Stimulated activated CD8-positive, alpha-beta memory T cell treated with anti-CD3 and anti-CD28 coated beads, Interleukin-12 subunit alpha, Interleukin-12 subunit beta, amount 100 ng/mL, for 24 hours (primary cell): Measurements from ENCODE around the gene SMOC2.
"Not testable (repeated sequence)": the region's sequence is repeated elsewhere in the genome, so short reads cannot be mapped to it uniquely, and the experiment has no call there.

Experiments used
- DNase-seq: peaks from one replicate; pipeline ENCODE4 v3.0.0-alpha.2; 2020; ENCODE audit errors: extremely low read depth

Gene SMOC2

DNA sequence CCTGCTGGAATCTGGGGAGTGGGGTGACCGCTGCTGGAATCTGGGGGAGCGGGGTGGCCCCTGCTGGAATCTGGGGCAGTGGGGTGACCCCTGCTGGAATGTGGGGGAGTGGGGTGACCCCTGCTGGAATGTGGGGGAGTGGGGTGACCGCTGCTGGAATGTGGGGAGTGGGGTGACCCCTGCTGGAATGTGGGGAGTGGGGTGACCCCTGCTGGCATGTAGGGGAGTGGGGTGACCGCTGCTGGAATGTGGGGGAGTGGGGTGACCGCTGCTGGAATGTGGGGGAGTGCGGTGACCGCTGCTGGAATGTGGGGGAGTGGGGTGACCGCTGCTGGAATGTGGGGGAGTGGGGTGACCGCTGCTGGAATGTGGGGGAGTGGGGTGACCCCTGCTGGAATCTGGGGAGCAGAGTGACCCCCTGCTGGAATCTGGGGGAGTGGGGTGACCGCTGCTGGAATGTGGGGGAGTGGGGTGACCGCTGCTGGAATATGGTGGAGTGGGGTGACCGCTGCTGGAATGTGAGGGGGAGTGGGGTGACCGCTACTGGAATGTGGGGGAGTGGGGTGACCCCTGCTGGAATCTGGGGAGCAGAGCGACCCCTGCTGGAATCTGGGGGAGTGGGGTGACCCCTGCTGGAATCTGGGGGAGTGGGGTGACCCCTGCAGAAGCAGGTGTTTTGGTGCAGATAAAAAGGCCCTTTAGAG, 97.4 kb downstream of the SMOC2 start:
- DNase-seq = not testable (repeated sequence)

DNA sequence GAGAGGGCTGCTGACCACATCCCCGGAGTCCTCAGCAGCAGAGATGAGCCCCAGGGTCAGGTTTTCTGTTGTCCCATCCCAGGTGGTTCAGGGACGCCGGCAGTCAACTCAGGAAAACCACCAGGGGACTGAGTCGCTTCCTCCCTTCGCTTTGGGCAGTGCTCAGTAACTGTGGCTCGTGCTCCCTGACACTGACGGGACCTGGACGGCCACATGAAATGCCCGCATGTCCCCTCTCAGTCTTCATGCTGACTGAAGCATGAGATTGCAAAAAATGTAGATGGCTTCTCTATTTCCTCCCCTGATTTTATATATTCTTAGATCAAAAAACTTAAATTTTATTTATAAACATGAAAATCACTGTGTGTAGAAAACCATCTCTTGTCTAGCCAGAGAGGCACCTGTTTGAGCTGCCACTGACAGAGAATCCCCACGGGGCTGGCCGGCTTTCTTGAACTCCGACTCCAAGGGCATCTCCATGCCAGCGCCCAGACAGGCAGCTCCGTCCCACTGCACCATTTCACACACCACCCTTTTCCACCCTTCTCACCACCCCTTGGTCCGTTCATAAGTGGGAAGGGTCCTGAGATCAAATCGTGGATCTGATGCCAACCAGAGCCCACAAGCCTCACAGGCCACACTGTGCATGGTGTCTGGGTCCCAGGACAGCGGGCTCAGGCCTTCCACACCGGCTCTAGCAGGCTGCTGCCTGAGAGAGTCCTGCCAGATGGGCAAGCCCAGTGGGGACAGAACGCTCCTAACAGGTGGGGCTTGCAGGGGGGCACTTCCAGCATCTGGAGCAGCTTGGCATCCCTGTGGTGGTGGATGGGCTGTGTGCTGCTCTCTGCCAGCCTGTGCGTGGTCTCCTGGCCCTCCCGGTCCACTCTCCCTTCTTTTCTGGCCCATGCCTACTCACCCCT, 98.2 kb downstream of the SMOC2 start:
- DNase-seq = no peak

DNA sequence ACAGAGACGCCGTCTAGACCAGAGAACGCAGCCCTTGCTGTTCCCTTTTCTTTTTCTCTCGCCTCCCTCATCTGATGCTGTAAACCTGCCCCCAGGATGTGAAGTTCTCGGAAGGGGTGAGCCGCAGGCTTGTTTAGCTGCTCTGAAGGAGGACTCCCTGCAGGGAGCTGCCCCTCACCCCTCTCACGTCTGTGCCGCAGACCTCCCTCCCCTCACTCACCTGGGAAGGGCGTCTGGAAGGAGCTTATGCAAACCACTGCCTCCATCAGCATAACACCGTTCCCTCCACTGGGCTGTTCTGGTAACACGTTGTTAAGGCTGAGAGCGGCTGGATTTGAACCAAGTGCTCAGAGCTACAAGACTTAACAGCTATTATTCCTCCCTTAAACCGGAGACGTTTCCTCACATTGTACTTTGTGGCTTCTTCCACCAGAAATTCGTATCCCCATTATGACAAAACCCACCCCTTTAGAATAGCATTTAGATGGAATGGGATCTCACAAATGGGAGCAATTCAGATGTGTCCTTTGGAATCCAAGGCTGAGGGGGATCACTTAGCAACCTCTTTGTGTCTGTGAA, 99.8 kb downstream of the SMOC2 start:
- no peak for DNase-seq

DNA sequence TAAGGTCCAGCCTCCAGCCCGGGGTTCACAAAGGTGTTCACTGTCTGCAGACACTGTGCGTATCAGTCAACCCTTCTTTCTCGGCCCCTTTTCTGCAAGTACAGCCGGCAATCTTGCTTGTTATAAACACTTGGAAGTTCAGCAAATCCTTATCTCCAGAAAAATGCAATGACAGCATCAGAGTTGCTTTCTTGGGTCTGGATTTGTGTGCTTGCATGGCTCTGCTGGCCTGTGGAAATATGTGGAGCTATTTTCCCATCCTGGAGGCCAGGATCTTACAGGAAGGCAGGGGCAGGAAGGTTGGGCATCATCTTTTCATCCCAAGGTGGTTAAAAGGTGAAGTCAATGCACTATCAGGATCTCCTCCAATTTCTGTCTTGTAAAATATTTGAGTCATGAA, 100.3 kb downstream of the SMOC2 start:
- no peak for DNase-seq

DNA sequence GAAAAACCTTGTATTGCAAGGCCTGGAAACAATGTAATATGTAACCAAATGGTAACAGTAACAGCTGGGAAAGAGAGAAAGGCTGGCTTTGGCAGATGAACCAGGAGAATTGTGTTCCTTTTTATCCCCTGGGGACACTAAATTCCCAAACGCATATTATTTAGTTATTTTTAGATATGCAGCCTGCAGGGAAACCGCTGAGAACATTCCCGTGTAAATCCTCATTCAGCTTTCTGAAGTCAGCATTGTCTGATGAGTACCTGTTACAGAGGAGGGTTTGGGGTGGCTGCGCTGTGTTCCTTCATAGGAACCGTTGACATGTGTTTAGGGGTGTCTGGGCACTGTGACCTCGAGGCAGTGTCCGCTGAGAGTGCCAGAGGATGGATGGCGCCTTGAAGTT, 101.3 kb downstream of the SMOC2 start:
- DNase-seq = no peak

DNA sequence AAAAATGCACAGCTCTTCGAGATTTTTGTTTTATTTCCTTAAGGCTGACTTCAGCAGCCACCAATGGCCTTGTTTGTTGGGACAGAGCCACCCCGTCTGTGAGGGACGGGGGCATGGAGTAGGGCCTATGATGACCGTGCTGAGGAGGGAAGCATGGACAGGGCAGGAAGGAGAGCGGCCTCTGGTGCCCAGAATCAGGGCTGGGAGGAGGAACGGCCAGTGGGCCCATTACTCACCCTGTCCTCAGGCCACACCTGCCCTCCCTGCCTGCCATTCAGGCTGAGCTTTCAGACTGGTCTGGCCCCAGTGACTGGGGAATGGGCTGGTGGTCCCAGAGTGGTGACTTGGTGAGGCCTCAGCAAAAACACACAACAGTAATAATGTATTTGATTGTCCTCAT, 104.4 kb downstream of the SMOC2 start:
- no peak for DNase-seq

DNA sequence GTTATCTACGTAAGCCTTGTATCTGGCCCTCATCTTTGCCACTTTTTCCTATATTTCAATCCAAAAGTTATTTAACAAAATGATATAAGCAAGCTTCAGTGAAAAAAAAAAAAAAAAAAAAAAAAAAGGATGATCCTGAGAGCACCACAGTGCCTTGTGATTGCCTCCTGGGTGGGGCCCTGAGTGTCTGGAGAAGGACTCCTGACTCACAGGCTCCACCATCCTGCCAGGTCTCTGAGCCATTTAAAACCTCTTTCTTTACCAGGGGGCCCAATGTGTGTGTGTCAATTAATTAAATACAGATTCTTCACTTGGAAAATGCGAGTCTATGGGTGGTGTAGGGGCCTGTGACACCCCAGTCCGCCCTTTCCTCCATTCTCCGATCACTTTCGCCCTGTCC, 105.2 kb downstream of the SMOC2 start:
- no peak for DNase-seq

DNA sequence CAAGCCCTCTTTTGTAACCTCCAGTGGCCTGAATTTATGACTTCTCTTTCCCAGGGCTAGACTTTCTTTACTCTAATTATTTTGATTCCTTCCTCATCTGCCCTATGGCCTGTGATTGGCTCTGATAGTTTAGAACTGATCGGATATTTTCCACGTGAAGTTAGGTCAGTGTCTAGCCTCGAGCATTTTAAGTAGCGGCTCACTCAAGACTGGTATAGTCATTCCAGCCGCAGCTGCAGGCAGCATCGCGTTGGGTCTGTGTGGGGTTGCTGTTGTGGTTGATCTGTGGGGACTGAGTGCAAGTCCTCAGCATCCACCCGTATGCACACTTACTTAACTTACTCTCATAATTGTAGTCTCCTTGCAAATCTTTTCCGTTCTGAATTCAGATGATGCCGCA, 105.7 kb downstream of the SMOC2 start:
- DNase-seq = no peak

DNA sequence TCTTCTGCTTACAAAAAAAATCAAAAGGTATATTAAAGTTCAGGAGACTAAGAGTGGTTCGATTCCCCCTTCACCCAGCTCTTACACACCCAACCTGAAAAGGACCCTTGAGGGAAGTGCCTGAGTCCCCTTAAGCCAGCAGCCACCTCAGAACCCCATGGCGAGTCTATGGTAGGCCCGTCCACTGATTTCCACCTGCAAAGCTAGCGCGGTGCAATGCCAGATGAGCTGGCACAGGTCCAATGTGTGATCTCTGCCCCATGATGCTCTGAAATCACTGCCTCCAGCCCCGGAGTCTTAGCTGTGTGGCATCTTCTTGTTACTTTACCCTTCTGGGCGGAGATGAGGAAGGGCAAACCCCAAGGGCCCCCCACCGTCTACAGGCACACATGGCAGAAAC, 109.3 kb downstream of the SMOC2 start:
- no peak for DNase-seq

DNA sequence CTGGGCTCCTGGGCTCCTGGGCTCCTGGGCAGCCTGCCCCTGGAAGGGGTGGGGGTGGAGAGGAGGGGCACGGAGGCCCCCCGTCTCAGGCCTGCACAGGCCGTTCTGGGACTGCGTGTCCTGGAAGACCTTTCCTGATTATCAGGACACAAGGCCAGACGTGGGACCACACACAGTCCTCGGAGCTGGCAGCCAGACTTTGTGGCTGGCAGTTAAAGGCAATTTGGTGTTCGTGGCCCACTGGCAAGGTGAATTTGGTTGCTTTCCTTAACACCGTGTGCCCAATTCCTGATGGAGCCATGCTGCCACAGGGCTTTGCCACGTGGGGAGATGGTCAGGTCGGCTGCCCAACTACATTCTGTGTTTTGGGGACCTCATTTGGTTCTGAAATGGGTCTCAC, 113.5 kb downstream of the SMOC2 start:
- DNase-seq = no peak

DNA sequence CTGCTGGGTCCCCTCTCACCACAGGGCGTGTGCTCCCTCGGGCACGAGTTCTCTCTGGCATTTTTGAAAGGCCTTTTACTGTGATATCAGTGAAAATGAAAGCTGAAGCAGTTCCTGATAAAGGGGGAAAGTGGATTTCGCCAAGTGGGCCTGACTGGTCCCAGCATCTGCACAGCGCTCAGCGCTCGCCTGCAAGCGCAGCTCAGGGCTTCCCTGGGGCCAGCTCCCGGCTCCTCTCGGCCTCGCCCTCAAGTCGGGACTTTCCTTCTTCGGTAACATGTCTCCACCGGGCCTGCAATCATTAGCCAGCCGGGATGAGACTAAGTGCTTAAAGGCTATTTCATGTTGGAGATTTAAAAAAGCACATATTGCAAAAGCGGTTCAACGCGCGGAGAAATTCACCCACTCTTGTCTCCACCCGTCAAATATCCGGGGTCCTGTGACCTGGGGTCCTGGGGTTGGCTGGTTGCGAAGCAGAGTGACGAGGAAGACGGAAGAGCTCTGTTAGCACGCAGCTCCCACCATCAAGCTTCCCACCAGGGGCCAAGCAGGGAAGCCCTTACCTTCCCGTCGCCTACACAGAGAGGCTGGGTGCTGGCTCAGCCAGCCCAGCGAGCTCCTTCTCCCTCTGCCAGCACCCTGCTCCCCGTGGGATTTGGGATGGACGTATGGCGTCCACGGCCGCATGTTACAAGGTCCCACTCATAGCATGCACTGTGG, 114.1 kb downstream of the SMOC2 start:
- DNase-seq = no peak

DNA sequence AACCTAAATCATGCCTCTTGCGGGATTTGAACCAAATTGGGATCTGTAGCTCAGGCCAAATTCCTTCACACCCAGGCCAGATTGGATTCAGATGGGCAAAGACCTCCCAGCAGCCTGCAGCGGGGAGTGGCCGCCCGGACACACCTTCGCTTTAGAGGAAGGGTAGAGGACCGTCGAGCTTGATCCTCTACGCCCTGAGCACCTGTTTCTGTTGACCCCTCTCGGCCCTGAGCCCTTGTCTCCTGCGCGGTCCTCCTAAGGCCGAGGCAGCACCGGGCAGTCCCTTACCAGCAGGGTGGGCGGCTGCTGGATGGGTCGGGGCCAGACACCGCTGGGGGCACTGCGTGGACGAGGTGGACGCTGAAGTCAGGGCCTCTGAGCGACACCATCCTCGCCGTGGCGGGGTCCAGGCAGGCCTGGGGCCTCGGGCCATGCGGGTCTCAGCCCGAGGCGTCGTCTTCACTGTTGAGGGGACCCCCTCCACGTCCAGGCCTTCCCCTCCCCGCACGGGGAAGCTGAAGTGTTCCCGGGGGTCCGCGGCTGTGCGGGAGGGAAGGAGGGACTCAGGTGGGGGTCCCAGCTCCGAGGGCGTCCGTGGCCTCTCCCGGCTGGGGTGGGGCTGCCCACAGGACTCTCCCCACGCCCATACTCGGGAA, 114.8 kb downstream of the SMOC2 start:
- no peak for DNase-seq

DNA sequence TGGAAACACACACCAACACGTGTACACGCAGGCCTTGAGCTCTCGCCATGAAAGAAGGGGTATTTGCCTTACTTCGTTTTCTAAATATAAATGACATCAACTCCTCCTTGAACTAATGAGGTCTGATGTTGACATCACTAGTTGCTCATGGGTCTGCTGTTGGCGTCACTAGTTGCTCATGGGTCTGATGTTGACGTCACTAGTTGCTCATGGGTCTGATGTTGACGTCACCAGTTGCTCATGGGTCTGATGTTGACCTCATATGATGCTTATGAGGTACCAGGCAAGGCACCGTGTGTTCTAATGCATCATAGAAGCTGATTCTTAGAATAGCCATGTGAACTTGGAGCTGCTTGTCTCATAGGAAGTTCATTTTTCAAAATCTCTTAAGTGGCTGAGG, 116.5 kb downstream of the SMOC2 start:
- DNase-seq = no peak

DNA sequence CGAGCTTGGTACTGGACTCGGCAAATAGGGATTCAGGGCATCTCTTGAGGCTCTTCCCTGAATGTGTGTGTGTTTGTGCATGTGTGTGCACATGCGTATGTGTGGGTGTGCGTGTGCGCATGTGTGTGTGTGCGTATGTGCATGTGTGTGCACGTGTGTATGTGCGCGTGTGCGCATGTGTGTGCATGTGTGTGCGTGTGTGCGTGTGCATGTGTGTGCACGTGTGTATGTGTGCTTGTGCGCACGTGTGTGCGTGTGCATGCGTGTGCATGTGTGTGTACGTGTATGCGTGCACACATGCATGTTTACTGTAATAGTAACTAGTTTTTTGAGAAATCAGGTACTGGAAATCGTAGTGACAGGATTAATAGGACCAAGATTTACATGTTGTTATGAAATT, 117.7 kb downstream of the SMOC2 start:
- DNase-seq = no peak

DNA sequence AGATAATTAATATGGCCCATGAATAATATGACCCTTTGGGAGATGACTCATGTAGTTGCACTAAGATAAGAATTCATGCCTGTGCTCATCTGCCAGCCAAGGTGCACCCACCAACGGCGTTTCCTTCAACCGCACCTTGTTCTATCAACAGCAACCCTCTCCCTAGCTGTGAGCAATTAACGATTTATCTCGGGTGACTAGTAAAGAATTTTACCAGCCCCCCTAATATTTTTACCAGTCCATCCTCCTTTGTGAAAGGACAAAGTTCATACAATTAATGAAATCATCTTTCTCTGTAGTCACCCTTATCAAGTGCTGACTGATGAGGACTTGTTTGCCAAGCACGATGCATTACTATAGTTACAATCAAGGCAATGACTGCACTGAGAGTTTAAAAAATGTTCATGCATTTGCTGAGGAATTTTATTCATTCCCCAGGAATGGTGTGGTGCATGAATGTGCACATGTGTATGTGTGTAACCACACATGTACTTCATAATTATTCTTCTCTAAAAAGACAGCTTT, 118.7 kb downstream of the SMOC2 start:
- no peak for DNase-seq

DNA sequence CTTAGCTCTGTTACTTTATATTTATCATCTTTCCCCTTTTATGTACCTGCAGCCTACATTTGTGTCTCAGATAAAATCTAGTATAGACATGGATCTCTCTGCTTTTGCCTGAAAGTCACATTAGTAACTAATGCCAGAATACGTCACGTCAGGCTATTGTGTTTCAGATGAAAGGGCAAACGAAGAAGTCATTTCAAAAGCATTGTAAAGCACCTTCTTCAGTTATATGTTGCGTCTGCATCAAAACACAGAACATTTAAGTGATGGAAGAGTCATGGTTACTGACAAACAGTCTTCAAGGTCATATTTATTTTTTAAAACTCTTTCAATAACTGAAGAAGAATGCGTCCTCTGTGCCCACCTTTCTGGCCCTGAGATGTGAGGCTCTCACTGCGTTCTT, 119.1 kb downstream of the SMOC2 start:
- no peak for DNase-seq

DNA sequence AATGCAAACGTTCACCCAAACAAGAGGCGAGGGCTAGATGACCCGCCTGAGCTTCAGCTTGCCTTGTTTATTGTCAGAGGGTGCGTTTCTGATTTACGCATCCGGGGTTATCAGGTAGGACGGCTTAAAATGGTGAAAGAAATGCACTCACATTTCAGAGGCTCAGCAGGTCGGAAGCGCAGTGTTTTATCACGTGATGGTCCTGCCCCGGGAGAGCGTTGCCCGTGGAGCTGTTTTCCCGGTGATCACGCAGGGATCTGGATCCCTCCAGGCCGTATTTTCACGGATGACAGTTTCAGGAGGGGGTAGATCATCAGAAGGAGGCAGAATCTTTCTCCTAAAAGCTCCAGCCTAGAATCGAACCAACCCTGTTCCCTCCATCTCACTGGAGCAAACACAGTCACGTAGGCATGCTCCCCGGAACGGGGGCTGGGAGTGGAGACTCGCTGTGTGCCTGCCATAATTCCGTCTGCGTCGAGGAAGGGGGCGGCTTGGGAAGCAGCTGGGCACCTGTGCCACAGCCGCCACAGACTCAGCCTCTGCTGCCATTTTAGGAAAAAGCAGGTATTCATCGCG, 121.7 kb downstream of the SMOC2 start:
- no peak for DNase-seq

DNA sequence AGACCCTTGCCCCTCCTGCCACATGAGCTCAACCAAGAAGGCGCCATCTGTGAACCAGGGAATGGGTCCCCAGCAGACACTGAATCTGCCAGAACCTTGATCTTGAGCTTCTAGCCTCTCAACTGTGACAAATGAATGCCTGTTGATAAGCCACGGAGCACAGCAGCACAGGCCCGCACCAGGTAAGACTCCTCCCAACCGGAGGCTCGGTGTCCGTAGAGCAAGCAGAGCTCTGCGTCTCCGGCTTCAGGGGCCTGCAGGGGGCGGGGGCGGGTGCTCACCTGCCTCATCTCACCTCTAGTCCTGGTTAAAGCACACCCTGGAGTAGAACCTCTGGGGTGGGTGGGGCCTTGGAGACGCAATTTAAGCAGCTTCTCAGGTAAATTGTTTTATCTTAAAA, 122.7 kb downstream of the SMOC2 start:
- no peak for DNase-seq

DNA sequence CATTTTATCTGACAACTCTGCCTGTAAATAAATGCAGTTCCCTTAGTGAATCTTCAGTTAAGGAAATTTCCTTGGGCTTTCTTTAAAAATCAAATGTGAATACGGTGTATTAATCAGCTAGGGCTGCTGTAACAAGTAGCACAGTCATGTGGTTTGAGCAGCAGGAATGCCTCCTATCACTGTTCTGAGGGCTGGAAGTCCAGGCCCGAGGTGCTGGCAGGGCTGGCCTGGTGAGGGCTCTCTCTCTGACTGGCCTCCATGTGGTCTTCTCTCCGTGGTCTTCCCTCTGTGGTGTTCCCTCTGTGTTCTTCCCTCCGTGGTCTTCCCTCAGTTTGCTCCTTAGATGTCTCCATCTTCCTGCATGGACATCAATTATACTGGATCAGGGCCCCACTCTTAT, 124.1 kb downstream of the SMOC2 start:
- DNase-seq = no peak

DNA sequence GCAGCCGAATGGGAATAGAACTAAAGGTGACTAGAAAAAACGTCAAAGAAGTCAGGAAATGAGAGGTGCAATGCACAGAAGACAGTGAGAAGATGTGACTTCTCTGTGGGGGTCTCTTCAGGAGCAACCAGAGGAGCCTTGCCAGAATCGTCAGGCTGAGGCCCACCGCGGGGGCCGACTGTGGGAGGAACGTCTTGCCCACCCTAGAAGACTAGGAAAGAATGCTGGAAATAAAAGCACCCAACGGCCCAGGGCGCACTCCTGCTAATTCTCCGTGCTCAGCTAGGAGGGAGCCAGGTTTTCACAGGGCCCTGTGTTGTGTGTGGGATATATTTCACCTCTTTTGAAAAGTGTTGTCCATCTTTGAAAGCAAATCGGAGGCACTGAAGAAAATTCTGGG, 129.2 kb downstream of the SMOC2 start:
- DNase-seq = no peak

DNA sequence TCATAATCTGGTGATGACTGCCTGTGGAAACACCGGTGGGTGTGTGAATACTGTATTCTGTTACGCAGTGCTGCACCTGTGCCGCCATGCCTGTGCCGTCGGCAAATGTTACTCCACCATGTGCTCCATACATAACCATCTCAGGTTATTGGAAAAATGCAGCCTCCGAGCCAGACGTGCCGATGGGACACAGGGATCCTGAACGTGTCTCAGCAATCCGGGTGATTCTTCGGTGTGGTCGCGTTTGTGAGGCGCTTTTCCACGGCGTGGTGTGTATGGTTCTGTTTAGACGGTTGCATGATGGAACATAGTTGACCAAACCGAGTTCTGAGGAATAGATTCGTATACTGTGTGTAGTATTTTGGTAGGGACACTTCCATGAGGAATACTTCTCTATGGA, 130.3 kb downstream of the SMOC2 start:
- DNase-seq = no peak
